Amniotic stem cell (primary cell): ENCODE measurements around the gene GABRB3.

Experiments
- DNase-seq: peaks from one replicate; lab custom pipeline; 2025; lab: John Stamatoyannopoulos, UW

Gene GABRB3

DNA sequence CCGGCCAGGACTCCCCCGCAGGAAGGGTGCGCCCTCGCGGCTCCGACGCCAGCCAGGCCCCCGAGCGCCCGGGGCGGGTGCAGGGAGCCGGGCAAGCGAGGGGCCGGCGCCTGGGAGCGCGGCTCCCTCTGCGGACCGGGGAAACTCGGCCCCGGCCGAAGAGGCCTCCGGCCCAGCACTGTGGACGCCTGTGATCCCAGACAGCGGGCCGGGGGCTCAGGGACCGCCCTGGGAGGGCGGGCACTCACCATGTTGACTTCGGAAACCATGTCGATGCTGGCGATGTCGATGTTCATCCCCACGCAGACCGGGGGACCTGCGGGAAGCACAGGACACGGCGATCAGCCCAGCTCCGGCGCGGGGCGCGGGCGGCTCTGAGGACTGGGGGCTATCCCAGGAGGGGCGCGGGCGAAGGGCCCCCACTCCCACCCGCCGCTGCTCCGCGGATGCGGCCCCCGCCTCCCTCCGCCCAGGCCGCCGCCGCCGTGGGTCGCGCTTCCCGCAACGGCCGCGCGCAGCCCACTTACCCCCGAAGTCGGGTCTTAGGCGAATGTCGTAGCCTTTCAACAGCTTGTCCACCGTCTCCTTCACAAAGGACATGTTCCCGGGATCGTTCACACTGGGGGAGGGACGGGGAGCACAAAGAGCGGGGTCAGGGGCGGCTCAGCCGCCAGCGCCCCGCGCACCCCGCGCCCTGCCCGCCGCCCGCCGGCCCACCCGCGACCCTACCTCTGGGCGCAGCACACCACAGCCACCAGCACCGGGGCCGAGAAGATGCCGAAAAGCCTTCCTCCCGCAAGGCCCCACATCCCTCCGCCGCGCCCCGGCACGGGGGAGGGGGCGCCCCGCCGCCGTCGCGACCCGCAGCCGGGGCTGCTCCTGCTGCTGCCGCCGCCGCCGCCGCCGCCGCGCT, at the start of gene GABRB3:
TSS of gene GABRB3 (minus strand) at position 913 of the 913 bp plus-strand sequence.
- no peak for DNase-seq

DNA sequence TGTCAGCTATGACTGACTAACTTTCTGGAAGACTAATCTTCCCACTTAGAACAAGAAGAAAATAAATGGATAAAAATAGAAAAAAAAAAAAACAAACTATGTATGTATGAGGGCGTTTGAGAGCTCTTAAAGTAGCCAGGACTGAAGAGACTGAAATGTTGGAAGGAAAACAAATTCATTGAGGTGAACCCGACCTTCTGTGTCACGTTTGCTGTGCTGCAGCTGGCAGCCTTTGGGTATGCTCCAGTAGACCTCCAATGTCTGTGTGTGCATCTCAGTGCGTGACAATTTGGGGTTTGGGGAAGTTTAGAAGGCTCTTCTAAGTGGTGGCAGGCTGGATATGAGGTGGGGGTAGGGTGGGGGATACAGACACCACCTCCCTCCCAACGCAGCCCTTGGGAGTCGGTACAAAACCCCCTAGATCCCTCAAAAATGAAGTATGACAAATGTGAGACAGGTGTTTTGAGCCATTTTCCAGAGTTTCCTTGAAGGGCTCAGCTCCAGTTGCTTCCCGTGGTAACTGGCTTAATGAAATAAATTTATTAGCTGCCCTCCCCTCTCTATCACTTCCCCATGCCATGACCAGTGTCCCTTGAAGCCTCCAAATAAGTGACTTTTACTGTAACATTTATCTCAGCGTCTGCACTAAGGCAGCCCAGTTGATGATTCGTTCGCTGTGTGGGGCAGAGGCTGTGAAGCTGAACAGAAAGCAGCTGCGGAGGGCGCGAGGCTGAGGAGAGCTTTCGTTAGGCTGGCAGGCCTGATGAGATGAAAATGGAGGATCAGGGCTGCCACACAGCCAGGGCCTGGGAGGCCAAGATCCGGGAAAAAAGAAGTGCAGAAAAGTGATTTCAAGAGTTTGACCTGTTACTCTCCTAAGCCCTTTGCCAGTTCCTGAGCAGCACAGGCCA, 34.9 kb upstream of the GABRB3 start:
- no peak for DNase-seq

DNA sequence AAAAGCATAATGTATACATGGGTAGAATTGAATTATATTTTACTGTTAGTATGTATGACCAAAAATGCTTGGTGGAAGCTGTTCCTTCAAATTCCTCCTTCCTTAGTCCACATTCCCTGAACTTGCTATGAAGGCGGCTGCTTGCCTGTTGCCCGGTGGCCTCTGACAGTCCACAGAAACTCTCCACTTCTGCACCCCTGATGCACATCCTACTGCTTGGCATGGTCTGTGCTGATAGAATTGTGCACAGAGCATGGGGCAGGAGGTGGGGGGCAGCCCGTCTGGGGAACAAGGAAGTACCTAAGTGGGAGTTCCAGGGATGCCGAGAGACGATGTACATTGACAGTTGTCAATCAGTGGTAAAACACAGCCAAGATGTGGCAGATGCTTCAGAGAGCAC, 33.7 kb upstream of the GABRB3 start:
- DNase-seq: no peak

DNA sequence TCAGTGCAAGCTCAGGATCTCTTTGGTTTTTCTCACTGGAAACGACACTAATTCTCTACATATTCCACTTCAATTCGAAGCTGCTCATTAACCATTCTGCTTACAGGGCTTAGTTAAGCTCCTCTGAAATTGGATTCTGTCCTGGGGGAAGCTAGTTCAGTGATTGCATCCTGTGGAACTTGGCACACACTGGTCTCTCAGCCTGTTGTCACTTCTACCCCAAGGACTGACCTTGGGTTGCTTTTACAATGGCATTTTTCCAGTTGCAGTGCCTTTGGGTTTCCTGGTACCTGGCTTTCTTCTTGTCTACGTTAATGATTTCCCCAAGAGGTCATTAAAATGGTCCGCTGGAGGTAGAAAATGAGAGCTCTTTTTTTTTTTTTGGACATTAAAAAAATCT, 33.3 kb upstream of the GABRB3 start:
- no peak for DNase-seq

DNA sequence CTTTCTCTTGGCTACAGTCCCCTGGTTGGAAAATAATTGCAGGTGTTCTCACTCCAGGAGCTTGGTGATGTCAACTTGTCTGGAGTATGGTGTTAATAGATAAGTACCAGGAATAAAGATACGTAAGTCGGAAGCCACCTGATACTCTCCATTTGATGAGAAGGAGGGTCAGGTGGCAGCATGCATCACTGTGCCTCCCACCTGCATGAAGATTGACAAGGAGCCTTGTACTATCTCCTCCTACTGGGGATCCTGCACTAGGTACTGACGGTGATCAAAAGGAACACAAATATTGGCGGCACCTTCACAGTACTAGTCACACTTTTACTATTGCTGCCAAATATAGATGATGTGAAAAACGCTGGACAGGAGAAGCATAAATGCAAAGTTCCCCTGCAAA, 32.6 kb upstream of the GABRB3 start:
- no peak for DNase-seq

DNA sequence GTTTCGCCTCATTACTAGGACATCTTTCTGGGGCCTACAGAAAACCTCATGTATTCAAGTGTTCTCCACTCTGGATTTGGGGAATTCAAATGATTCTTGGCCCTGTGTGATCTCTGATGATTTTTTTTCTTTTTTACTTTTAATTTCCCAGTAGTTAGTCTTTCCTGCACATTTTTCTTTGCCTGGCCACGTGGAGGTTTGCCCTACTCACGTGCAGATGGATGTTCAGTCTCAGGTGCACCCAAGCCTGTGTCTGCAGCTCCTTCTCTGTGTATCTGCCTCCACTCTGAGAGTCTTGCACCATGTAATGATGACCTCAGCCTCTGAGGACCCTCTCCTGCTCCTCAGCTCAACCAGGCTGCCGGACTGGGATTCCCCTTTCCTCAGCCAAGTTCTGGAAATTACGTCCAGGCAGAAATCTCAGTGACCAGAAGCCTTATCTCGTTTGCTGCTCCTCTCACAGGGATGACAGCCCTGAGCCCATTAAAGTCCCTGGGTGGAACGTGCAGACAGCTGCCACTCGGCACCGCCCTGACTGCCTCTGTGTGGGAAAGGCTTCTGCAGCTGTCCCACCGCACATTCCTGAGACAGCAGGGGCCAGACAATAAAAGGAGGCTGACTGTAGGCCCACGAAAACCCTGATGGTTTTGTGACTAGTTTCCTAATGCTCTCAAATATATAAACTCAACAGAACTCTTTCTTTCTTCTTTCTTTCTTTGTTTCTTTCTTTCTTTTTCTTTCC, 31.4 kb upstream of the GABRB3 start:
- DNase-seq: no peak

DNA sequence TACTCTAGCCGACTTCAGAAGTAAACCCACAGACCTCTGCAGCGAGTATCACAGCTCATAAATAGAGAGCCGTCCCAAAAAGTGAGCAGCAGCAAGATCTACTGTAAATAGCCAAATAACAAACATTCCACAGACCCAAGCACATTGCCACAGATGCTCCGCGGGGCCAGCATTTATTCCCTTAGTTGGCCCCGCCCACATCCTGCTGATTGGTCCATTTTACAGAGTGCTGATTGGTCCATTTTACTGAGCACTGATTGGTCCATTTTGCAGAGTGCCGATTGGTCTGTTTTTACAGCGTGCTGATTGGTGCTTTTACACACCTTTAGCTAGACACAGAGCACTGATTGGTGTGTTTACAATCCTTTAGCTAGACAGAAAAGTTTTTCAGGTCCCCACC, 17.3 kb upstream of the GABRB3 start:
- no peak for DNase-seq

DNA sequence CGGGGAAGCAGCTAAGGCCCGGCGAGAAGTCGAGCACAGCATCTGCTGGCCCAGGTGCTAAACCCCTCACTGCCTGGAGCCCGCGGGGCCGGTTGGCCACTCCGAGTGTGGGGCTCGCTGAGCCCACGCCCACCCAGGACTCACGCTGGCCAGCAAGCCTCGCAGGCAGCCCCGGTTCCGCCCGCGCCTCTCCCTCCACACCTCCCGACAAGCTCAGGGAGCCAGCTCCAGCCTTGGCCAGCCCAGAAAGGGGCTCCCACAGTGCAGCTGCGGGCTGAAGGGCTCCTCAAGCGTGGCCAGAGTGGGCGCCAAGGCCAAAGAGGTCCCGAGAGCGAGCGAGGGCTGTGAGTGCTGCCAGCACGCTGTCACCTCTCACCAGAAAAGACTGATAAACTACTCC, 8.9 kb upstream of the GABRB3 start:
- DNase-seq: no peak

DNA sequence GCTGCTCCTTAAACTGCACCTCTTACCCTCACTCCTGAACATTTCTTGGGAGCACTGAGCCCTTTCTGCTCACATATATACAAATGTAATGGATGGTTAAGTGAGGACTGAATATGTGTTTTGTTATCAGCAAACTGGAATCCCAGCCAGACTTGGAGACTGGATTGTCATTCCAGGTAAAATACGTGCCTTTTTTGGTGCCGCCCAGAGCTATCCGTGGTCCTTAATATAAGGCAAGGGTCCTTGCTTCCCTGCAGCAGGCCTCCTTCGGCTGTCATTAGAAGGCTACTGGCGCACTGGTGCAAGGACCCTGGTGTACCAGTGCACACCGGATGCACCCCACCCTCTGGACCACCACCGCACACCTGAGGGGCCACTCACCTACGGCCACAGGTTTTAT, 1.1 kb upstream of the GABRB3 start:
- no peak for DNase-seq

DNA sequence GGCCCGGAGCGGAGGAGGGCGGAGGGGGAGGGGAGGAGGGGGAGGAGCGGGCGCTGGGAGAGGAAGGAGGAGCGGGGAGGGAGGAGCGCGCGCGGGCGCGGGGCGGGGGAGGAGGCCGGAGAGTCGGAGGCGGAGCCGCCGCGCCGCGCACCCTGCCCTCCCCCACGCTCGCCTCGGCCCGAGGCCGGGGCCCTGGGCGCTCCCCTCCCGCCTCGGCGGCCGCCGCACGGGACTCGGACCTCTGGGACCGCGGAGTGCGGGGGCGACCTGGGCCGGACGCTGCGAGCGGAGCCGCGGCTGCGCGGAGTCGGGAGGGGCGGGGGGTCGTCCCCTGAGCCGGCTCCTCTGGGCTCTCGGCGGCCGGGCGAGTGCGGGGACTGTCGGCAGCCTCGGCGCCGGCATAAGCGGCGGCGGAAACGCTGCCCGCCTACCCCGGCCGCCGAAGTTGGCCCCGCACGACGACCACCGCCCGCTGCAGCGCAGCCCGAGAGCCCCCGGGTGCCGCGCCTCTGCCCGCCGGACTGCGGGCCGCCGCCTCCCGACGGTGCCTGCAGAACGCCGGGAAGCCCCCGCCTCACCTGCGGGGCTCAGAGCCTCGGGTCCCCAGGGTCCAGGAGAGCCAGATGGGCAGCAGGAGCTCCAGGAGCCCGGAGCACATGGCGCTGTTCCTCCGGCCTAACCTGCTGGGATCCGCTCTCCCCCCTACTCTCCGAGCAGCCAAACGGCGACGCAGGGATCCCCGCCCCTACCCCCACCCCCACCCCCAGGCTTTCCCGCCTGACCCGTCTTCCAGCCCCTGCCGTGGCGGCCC, 406 bp upstream of the GABRB3 start:
- no peak for DNase-seq

DNA sequence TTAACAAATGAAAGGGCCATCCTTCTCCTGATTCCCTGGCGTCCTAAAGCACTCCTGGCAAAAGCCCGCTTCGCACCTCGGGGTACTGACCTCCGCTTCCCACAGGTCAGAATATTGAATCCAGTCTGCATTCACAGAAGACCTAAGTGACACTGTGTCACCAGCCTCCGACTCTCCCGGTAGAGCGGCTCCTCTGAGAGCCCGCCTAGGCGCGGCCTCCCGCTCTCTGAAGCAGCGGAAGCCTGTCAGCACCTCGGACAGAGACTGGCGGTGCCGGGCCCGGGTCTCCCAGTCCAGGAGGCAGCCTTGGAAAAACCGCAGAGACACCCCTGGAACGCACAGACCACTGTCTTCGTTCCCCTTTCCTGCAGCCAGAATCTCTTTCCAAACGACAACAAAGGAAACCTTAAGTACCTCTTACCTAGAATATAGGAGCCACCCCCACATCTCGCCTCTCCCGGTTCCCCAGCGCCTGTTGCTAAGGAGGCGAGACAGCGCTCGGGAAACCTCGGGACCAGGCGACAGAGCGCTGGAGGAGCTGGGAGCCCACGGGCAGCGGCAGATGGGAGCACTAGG, 1.2 kb downstream of the GABRB3 start:
- no peak for DNase-seq

DNA sequence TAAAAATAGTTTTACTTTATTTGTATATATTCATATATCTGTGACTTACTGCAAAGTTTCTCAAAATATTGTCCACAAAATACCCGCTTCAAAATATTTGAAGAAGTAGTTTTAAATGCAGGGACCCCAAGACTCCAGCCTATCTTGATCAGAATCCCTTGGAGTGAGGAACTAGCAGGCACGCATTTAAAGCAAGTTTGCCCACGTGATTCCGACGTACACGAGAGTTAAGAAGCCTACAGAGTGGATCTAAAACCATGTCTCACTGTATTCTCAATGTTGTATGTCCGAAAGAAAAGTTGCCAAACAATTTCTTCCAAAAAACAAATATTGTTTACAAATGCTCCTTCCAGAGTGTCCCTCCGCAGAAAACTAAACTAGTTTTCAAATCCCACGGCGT, 1.7 kb downstream of the GABRB3 start:
- DNase-seq: no peak

DNA sequence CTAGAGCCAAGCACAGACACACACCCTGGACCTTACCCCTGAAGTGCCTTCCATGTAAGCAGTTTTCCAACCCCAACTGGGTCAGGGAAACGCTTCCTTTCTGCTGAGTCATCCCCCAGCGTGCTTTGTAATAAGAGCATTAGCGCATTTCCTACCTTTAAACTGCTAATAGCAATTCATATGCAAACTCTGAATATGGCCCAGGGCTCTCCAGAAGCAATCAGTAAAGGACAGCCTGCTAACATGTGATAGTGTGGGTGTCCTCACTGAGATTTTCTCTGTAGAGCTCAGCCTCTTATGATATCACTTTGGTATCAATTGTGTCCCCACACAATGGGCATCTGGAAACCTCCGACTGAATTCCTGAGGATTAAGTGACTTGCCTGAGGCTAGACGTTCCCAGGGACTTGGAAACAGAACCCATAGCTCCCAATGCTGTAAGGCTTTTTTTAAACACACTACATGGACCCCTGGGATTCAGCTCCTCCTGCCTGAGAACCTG, 5.6 kb downstream of the GABRB3 start:
- DNase-seq: no peak

DNA sequence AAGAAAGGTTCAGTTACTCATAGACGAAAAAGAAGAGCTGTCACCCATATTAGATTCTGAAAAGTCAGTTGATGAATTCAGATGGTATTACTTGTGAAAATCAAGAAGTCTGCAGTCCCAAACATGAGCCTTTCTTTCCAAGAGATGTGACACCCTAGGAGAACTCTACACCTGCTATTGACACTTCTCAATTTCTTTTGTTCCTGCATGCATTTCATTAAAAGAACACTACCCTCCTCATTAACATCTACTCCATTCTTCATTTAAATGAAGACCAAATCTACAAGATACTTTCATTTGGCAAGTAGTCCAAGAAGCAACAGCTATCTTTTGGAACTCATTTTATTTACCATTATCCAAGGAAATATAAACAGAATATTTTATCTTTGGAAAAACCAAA, 6.6 kb downstream of the GABRB3 start:
- no peak for DNase-seq

DNA sequence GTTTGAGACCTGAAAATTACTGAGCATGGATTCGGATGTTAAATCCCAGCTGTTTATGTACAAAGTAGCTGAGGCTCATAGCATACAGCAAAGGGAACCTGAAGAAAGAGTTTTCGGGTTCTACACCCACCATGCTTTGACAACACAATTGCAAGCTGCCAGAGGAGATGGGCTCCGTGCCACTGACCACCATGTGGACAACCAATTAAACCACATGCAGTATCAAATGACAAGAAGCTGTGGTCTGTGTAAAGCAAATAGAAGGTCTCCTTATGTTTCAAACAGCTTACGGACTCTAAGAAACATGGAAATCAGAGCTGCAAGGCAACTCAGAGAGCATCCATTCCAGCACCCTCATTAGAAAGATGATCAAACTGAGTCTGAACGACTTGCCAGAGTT, 12.9 kb downstream of the GABRB3 start:
- no peak for DNase-seq

DNA sequence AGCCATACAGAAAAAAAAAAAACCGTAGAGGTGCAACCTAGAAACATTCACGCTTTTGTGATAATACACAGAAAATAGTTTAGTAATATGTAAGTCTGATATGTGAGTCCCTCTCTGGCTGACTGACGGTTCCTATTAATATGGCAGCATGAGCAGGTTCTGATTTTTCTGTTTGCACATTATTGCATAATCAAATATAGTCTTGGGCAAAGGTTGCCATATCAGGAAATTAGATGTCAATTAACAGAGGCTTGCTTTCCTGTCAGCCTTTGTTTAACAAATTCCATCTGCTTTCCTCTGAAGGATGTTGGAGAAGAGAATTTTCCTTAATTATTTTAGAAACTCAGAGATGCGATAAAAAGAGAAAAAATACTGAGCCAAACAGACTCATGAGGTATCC, 14.8 kb downstream of the GABRB3 start:
- no peak for DNase-seq

DNA sequence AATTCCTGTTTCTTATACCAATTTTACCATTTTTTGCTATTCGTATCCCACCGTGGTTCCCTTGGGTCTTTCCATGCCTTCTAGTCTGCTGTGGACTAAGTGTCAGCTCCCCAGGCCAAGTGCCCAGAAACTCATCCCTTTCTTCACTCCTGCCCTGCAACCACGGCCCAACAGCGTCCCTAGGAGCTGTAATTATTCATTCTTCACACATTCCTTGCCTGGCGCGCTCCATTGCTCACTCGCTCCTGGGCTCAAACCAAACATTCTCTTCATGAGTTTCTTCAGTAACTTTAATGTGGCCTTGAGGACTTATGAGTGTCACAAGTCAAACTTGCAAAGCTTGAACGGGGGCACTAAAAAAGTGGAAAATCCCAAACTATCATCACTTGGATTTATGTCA, 15.7 kb downstream of the GABRB3 start:
- DNase-seq: no peak

DNA sequence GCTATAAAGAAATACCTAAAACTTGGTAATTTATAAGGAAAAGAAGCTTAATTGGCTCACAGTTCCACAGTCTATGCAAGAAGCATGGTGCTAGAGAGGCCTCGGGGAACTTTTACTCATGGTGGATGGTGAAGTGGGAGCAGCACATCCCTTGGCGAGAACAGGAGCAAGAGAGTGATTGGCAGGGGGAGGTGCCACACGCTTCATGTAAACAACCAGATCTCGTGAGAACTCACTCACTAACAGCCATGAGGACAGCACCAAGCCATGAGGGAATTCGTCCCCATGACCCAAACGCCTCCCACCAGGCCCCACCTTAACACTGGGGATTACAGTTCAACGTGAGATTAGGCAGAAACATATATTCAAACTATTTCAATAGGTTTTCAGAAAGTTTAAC, 28.0 kb downstream of the GABRB3 start:
- DNase-seq: no peak

DNA sequence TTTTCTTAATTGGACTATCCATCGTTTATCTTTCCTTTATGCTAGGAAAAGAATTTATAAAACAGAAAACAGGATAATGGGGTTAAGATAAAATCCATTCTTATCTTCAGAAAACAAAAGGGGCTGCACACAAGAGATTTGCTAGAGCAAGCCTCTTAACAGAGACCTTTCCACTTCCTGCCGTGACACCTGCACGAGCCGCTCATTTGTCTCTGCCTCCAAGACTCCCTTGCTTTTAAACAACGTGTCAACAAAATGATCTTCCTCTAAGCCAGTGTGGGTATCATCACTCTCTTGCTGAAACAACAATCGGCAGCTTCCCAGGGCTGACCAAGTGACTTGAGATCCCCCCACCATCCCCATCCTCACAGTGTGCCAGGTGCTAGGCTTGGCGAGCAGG, 33.1 kb downstream of the GABRB3 start:
- DNase-seq: no peak

DNA sequence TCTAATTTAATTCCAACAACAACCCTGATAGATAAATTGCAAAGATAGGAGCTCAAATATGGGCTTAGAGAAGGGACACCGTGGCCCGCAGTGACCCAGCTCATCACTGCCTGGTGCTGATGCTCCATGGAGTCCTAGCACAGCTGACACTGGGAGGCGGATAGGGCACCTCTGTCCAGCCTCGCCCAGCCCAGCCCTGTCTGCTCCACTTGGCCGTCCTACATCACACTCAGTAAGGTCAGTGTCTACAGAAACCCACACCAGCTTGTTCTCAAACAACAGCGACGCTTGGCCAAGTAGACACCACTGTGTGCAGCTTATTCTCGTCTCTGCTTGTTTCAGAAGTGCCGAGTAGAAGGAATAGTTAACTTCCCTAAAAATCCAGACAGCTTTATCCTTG, 33.9 kb downstream of the GABRB3 start:
- DNase-seq: no peak
